Heart left ventricle (tissue), 16 donors: Measurements from ENCODE around the gene GPRIN1. TPM values are rescaled to one million over a fixed set of nuclear protein-coding genes. Genes with fewer than 3 reads are reported as not detected.

Experiments used
- ATAC-seq, 4 donors: fragments of 200-7000 bp; cut with Tn5 transposase; one replicate each; pipeline ENCODE4 v1.9.1; 2020 to 2022; ENCODE audit warnings: moderate library complexity in 4 of 4, mild to moderate bottlenecking in 3 of 4, moderate number of reproducible peaks in 1 of 4
- DNase-seq, 5 donors: peaks; one replicate each; pipeline ENCODE4 v3.0.0-alpha.2; 2020
- H3K27ac ChIP-seq, 12 donors: fragments of 200-600 bp; sonication (generic) in 4 of 12; one replicate each; pipeline versions ENCODE4 v1.5.0 to v1.8.0; 2016 to 2022; ENCODE audit warnings: mild to moderate bottlenecking in 2 of 12
- H3K27me3 ChIP-seq, 9 donors: fragments of 200-600 bp; sonication (generic) in 2 of 9; one replicate each; pipeline versions ENCODE4 v1.5.1 to v1.8.0; 2016 to 2022; ENCODE audit warnings: mild to moderate bottlenecking in 3 of 9
- H3K36me3 ChIP-seq, 9 donors: fragments of 200-600 bp; sonication (generic) in 2 of 9; one replicate each; pipeline versions ENCODE4 v1.5.0 to v1.8.0; 2018 to 2022; ENCODE audit warnings: mild to moderate bottlenecking in 2 of 9
- H3K4me1 ChIP-seq, 12 donors: fragments of 200-600 bp; sonication (generic) in 4 of 12; one replicate each; pipeline versions ENCODE4 v1.5.0 to v1.8.0; 2016 to 2022; ENCODE audit warnings: mild to moderate bottlenecking in 3 of 12
- H3K4me3 ChIP-seq, 12 donors: fragments of 200-600 bp; sonication (generic) in 4 of 12; one replicate each; pipeline versions ENCODE4 v1.5.0 to v1.8.0; 2017 to 2022; ENCODE audit warnings: mild to moderate bottlenecking in 9 of 12, moderate library complexity in 4 of 12
- H3K9me3 ChIP-seq, 12 donors: fragments of 200-600 bp; sonication (generic) in 4 of 12; one replicate each; pipeline versions ENCODE4 v1.5.0 to v1.8.0; 2016 to 2022; ENCODE audit warnings: mild to moderate bottlenecking in 1 of 12
- CTCF ChIP-seq, 12 donors: fragments of 200-600 bp; sonication (generic) in 4 of 12; IDR thresholded peaks; one replicate each; pipeline versions ENCODE4 v1.5.0 to v1.8.0; 2018 to 2022; ENCODE audit warnings: antibody characterized with exemption in 12 of 12, mild to moderate bottlenecking in 5 of 12
- POLR2A ChIP-seq, 2 donors: fragments of 450-650 bp; IDR thresholded peaks; one replicate each; pipeline ENCODE4 v1.6.1; 2017; ENCODE audit warnings: antibody characterized with exemption in 2 of 2, mild to moderate bottlenecking in 2 of 2, moderate library complexity in 2 of 2
- WGBS, 4 donors: extraction: QIAGEN DNeasy Blood & Tissue Kit in 2 of 4; methylation state at CpG; one replicate each; pipeline versions ENCODE4 v1.1.5 to v1.1.7; 2013 to 2018; 5-methylcytosine and 5-hydroxymethylcytosine counted together
- intact Hi-C, 10 donors: fragments of 100-400 bp; cut with DNase I; formaldehyde crosslinking; loops; one replicate each; pipeline versions ENCODE4 v1.11.1 to v1.14.2; 2022
- long read RNA-seq, 3 donors: library from polyadenylated mRNA; unstranded; transcript quantifications; one replicate each; pipeline ENCODE4 v2.0.0, GENCODE V29; 2020 to 2021
- polyA plus RNA-seq, 2 donors: library from polyadenylated mRNA; stranded (reverse); fragments of 200-250 nt; gene quantifications; one replicate each; pipeline ENCODE4 v1.2.3, GENCODE V29; 2013
- total RNA-seq, 9 donors: library from RNA; depleted of rRNA in 2 of 9; stranded (reverse); fragments of >200 nt in 2 of 9; fragmentation: NEBNext Ultra II Directional in 3 of 9; extraction: Animal tissue kit (Norgen Biotek cat#: 25700) in 3 of 9; gene quantifications; one replicate each; pipeline versions ENCODE4 v1.1.0 to v1.2.4, GENCODE V29; 2016 to 2023
- donor health status: ischemic (EF 13 %, LVEDD 7.1; RV severe dilation, severe dysfunction).
- donor health status: healthy with polysubstance abuse.
- donor health status: DM: no; HTN: yes; CAD: no.
- donor health status: DM: no; HTN: no; CAD: no.
- donor health status: ischemic (EF 25% LVEDD 6.9; RV normal size, moderate dysfunction).
- donor health status: ischemic (EF 25% LVEDD 5.7; RV mildly dilated, moderate dysfunction).
- donor health status: healthy.
- donor health status: DM: yes; HTN: yes; CAD: no.
- donor health status: ischemic (EF 35%, LVEDD 5.7; RV mildly dilated, moderate dysfunction).
- donor health status: nonischemic (EF 11% LVEDD 7.7; RV severe dilation, severe dysfunction).
- donor health status: DM: yes; HTN: yes; CAD: no.
- donor health status: PGD.
- donor health status: ischemic (EF 29% LVEDD 5.4; RV normal size, mild dysfunction).
- donor health status: nonischemic (EF 23%, LVEDD 6.1; RV moderate dilation, normal function).

Gene GPRIN1
- total RNA-seq (1 to 10 TPM in 1 of 9 donors, under 1 TPM in 8; 0.25 to 1.9 (median 0.48) TPM), polyA plus RNA-seq (under 1 TPM; 0.15 to 0.36 TPM)
- long read RNA-seq, donor 1, partial matches to known transcripts, result 0 of 1 reads
- long read RNA-seq, donor 1, other reads (novel, unspliced or antisense), result 1 of 1 reads
- long read RNA-seq, donor 2, result 0 reads
- long read RNA-seq, donor 3, result 0 reads

GRCh38 chr5:176609724-176610434 lies at the start of gene GPRIN1:
GPRIN1 (minus strand) TSS chr5:176610156; CDS start chr5:176599834, 10,322 bp downstream.
- no peaks in the 10 kb centered on the region for H3K9me3 ChIP-seq
- ATAC-seq (peak in 3 of 4 donors; percentile 70 to 90 (median 83)), DNase-seq (peak in 4 of 5 donors; percentile 43 to 77 (median 58))
- H3K36me3 ChIP-seq, result no peaks in the 10 kb centered on the region
- H3K4me1 ChIP-seq, result peaks cover 0 to 18% (median 5%) of the 10 kb centered on the region in 12 donors
- H3K4me3 ChIP-seq, result peak within 1 kb of the TSS; percentile 54 to 88 (median 59)
- TF ChIP-seq POLR2A (IDR thresholded peaks at IDR 0.05), result no peak
- TF ChIP-seq CTCF (IDR thresholded peaks at IDR 0.05), result peak in 6 of 12 donors; percentile 8 to 47 (median 36)
- peaks cover 0 to 17% (median 3%) of the 10 kb centered on the region in 9 donors for H3K27me3 ChIP-seq
- WGBS, 4 donors, result 0 to 1% (median 1%) methylated on average over 35 to 101 of the region's 101 CpGs; no CpG with 5 or more reads in 1 of the 4 donors
- intact Hi-C loops, result no loop called here
- H3K27ac ChIP-seq, result no peak within 1 kb of the TSS

GRCh38 chr5:176659512-176659839 lies 49.5 kb upstream of the GPRIN1 start:
- peaks cover 0 to 27% (median 10%) of the 10 kb centered on the region in 9 donors for H3K36me3 ChIP-seq
- H3K9me3 ChIP-seq, result no peaks in the 10 kb centered on the region
- 72 to 82% (median 78%) methylated on average over 7 of the region's 7 CpGs for WGBS, 4 donors
- H3K4me1 ChIP-seq, result peaks cover 0 to 31% (median 12%) of the 10 kb centered on the region in 12 donors
- H3K4me3 ChIP-seq, result no peak overlapping the region
- DNase-seq (peak in 1 of 5 donors; percentile 19), ATAC-seq (no peak)
- TF ChIP-seq CTCF (IDR thresholded peaks at IDR 0.05) (no peak), POLR2A (IDR thresholded peaks at IDR 0.05) (no peak)
- H3K27me3 ChIP-seq, result peaks cover 0 to 25% (median 4%) of the 10 kb centered on the region in 9 donors
- intact Hi-C loops, result loop anchor here in 8 of 10 donors (2.0 to 10.0 kb wide), 7 partner anchors 159 to 453 kb away; partner anchors contain the start of gene CLTB (in 1 of the 8)
- peak overlapping the region in 1 of 12 donors; percentile 76 for H3K27ac ChIP-seq

GRCh38 chr5:176658817-176659511 lies 49.0 kb upstream of the GPRIN1 start:
- no peak for TF ChIP-seq POLR2A (IDR thresholded peaks at IDR 0.05)
- no peak for TF ChIP-seq CTCF (IDR thresholded peaks at IDR 0.05)
- H3K36me3 ChIP-seq, result peaks cover 0 to 32% (median 12%) of the 10 kb centered on the region in 9 donors
- H3K9me3 ChIP-seq, result no peaks in the 10 kb centered on the region
- H3K27me3 ChIP-seq, result peaks cover 0 to 20% (median 0%) of the 10 kb centered on the region in 9 donors
- ATAC-seq (peak in 1 of 4 donors; percentile 46), DNase-seq (no peak)
- H3K27ac ChIP-seq, result peak overlapping the region in 3 of 12 donors; percentile 0 to 76 (median 35)
- intact Hi-C loops, result loop anchor here in 8 of 10 donors (2.0 to 10.0 kb wide), 7 partner anchors 160 to 454 kb away; partner anchors contain the start of gene CLTB (in 1 of the 8)
- WGBS, 4 donors, result 54 to 63% (median 58%) methylated on average over 10 to 11 of the region's 11 CpGs
- H3K4me3 ChIP-seq, result peak overlapping the region in 5 of 12 donors; percentile 13 to 31 (median 22)
- peaks cover 0 to 31% (median 12%) of the 10 kb centered on the region in 12 donors for H3K4me1 ChIP-seq
